NT2/D1 (cell line): Measurements from ENCODE around the gene NANP.
A peak's percentile ranks its signal among the peaks of the same experiment; 100 is the strongest.
"Not testable (repeated sequence)": the region's sequence is repeated elsewhere in the genome, so short reads cannot be mapped to it uniquely, and the experiment has no call there.

ENCODE experiments used
- DNase-seq: peaks from one replicate; pipeline ENCODE4 v3.0.0-alpha.2; 2011; ENCODE audit warnings: low read depth, low spot score
- H3K27me3 ChIP-seq: 2 replicates; pipeline ENCODE4 v1.6.0; 2011; ENCODE audit warnings: mild to moderate bottlenecking; ENCODE audit not compliant: insufficient read length, insufficient read depth
- H3K36me3 ChIP-seq: 2 replicates; pipeline ENCODE4 v1.6.1; 2011; ENCODE audit warnings: mild to moderate bottlenecking, low read length, mixed read lengths; ENCODE audit not compliant: insufficient read depth, insufficient read length
- H3K4me1 ChIP-seq: 2 replicates; pipeline ENCODE4 v1.5.1; 2011; ENCODE audit not compliant: insufficient read depth, insufficient read length
- H3K4me3 ChIP-seq: 2 replicates; pipeline ENCODE4 v1.5.1; 2011; ENCODE audit warnings: low read depth; ENCODE audit not compliant: insufficient read length
- H3K9ac ChIP-seq: 2 replicates; pipeline ENCODE4 v1.6.0; 2011; ENCODE audit warnings: low read depth; ENCODE audit not compliant: insufficient read length
- H3K9me3 ChIP-seq: 2 replicates; pipeline ENCODE4 v1.5.1; 2011; ENCODE audit warnings: mild to moderate bottlenecking, low read length; ENCODE audit not compliant: insufficient read depth
- SUZ12 ChIP-seq: IDR thresholded peaks from 2 replicates; pipeline ENCODE4 v1.6.1; 2011; ENCODE audit not compliant: insufficient read length, insufficient read depth; ENCODE audit errors: extremely low read depth
- YY1 ChIP-seq: IDR thresholded peaks from 2 replicates; pipeline ENCODE4 v1.6.1; 2011; ENCODE audit not compliant: insufficient read length, insufficient read depth
- ZNF274 ChIP-seq: IDR thresholded peaks from 2 replicates; pipeline ENCODE4 v1.6.1; 2011; ENCODE audit warnings: mild to moderate bottlenecking, low read depth, low read length

The NANP gene

DNA sequence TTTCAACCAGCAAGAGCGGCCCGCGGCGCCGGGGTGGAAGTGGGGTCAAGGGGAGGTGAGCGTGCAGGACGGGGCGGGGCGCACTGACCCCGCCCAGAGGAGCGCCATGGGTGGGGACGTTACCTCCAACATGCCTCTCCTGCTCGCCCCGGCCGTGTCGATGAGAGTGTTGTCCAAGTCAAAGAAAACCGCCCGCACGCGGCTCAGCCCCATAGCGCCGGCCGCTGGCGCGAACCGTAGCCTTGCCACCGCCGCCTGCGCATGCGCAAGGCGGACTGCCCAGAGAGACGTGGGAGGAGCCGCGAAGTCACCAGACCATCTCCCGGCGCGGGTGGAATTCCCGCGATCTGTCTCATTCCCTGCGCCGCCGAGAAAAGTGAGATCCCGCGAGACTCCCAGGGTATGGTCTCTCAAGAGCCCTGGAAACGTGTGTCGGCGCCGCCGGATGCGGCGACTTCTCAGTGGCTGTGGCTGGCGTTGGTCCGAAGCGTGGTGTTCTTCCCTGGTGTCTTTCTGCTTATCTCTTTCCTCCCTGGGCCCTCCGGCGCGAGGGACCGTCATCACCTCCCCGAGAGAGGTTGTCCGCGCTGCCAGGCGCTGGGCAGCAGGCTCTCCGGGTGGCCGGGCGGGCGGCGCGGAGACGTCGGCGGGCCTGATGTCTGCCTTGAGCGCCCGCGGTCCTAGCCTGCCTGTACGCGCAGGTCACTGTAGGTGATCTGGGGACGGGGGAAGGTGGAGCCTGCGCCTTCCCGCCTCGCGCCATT lies at the start of gene NANP:
TSS of gene NANP (minus strand) at position 279 of the 764 bp plus-strand sequence. CDS start at position 213, 66 bp downstream.
- H3K9me3 ChIP-seq = no peaks in the 10 kb centered on the region

GRCh38 chr20:25672659-25673235 lies 48.9 kb upstream of the NANP start:
- H3K4me3 ChIP-seq = no peak overlapping the region
- no peak for DNase-seq
- no peak overlapping the region for H3K9ac ChIP-seq
- TF ChIP-seq ZNF274 (no peak), SUZ12 (no peak), YY1 (no peak)
- no peaks in the 10 kb centered on the region for H3K9me3 ChIP-seq
- H3K27me3 ChIP-seq = no peaks in the 10 kb centered on the region
- peaks cover 39% of the 10 kb centered on the region for H3K36me3 ChIP-seq
- no peaks in the 10 kb centered on the region for H3K4me1 ChIP-seq

More for the DNA sequence above, at the start of gene NANP:
- Histone ChIP-seq H3K9ac (peak within 1 kb of the TSS; percentile 90), H3K4me1 (no peaks in the 10 kb centered on the region), H3K36me3 (peaks cover 7% of the 10 kb centered on the region), H3K27me3 (peaks cover 8% of the 10 kb centered on the region), H3K4me3 (peak within 1 kb of the TSS; percentile 78)
- DNase-seq = peak; percentile 70
- TF ChIP-seq ZNF274 (no peak), SUZ12 (no peak), YY1 (no peak)

- TF ChIP-seq SUZ12 = no peak
- no peak for TF ChIP-seq ZNF274
- no peak for TF ChIP-seq YY1
- Histone ChIP-seq H3K4me1 (no peaks in the 10 kb centered on the region), H3K4me3 (no peak overlapping the region), H3K27me3 (no peaks in the 10 kb centered on the region), H3K36me3 (peaks cover 20% of the 10 kb centered on the region), H3K9me3 (no peaks in the 10 kb centered on the region), H3K9ac (no peak overlapping the region)
- no peak for DNase-seq
These were observed 46.1 kb upstream of the NANP start for GRCh38 chr20:25669826-25670422.

DNA sequence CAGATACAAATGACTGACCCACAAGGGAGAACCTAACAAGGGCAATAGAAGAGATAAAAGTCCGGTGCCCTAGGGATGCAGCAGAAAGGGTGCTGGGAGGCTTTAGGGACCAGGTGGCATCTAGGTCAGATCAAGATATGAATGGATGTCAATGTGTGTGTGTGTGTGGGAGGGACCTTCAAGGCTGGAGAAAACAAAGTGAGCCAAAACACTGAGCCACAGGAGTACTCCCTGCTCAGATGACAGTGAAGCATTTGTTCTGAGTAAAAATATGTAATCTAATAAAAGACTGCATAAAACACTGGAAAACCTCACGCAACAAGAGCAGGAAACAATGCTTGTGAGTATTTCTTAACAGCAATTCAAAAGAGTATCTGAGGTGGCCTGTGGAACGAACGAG lies 44.6 kb upstream of the NANP start:
- DNase-seq = no peak

GRCh38 chr20:25659999-25660398 lies 36.2 kb upstream of the NANP start:
- H3K9me3 ChIP-seq = no peaks in the 10 kb centered on the region
- H3K4me3 ChIP-seq = no peak overlapping the region
- H3K4me1 ChIP-seq = no peaks in the 10 kb centered on the region
- no peak for TF ChIP-seq YY1
- TF ChIP-seq SUZ12 = no peak
- TF ChIP-seq ZNF274 = no peak
- no peaks in the 10 kb centered on the region for H3K27me3 ChIP-seq
- H3K36me3 ChIP-seq = no peaks in the 10 kb centered on the region
- no peak overlapping the region for H3K9ac ChIP-seq
- no peak for DNase-seq

More for the DNA sequence above, 44.6 kb upstream of the NANP start:
- Histone ChIP-seq H3K9ac (no peak overlapping the region), H3K9me3 (no peaks in the 10 kb centered on the region), H3K27me3 (no peaks in the 10 kb centered on the region), H3K4me3 (no peak overlapping the region), H3K36me3 (peaks cover 5% of the 10 kb centered on the region), H3K4me1 (no peaks in the 10 kb centered on the region)
- no peak for TF ChIP-seq YY1
- TF ChIP-seq SUZ12 = no peak
- TF ChIP-seq ZNF274 = no peak

GRCh38 chr20:25654487-25654886 lies 30.7 kb upstream of the NANP start:
- H3K4me3 ChIP-seq = no peak overlapping the region
- no peaks in the 10 kb centered on the region for H3K4me1 ChIP-seq
- DNase-seq = no peak
- no peak overlapping the region for H3K9ac ChIP-seq
- TF ChIP-seq ZNF274 (no peak), YY1 (no peak), SUZ12 (no peak)
- H3K9me3 ChIP-seq = no peaks in the 10 kb centered on the region
- no peaks in the 10 kb centered on the region for H3K36me3 ChIP-seq
- no peaks in the 10 kb centered on the region for H3K27me3 ChIP-seq

GRCh38 chr20:25652866-25653265 lies 29.1 kb upstream of the NANP start:
- not testable (repeated sequence) for H3K9me3 ChIP-seq, DNase-seq, H3K4me3 ChIP-seq

DNA sequence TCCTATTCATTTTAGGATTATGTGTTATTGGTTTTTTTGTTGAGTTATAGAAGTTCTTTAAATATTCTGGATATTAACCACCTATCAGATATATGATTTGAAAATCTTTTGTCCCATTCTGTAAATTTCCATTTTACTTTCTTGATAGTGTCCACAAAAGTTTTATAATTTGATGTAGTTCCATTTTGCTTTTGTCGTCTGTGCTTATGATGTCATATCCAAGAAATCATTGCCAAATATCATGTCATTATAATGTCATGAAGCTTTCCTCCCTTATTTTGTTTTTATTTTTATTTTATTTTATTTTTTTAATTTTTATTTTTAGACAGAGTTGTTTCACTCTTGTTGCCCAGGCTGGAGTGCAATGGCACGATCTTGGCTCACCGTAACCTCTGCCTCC lies 21.0 kb upstream of the NANP start:
- H3K27me3 ChIP-seq = no peaks in the 10 kb centered on the region
- TF ChIP-seq SUZ12 (no peak), YY1 (no peak), ZNF274 (no peak)
- H3K36me3 ChIP-seq = peaks cover 3% of the 10 kb centered on the region
- no peaks in the 10 kb centered on the region for H3K4me1 ChIP-seq
- no peak overlapping the region for H3K4me3 ChIP-seq
- H3K9ac ChIP-seq = no peak overlapping the region
- DNase-seq = no peak
- no peaks in the 10 kb centered on the region for H3K9me3 ChIP-seq

More at GRCh38 chr20:25652866-25653265, 29.1 kb upstream of the NANP start:
- H3K27me3 ChIP-seq, H3K9ac ChIP-seq, H3K4me1 ChIP-seq, H3K36me3 ChIP-seq: not testable (repeated sequence)
